HepG2 (cell line): Measurements from ENCODE around the gene MBOAT7. TPM values are rescaled to one million over a fixed set of nuclear protein-coding genes. Genes with fewer than 3 reads are reported as not detected.
A peak's percentile ranks its signal among the peaks of the same experiment; 100 is the strongest.

Source experiments
- ATAC-seq: fragments of 200-7000 bp; cut with Tn5 transposase; 3 replicates; pipeline ENCODE4 v1.9.1; 2020; ENCODE audit warnings: mild to moderate bottlenecking, moderate library complexity
- BruUV-seq: library from RNA; stranded (reverse); fragments of 400-500 nt; replicated peaks from 2 replicates; lab custom pipeline; 2021; lab: Mats Ljungman, UMichigan
- CTCF ChIA-PET: fragments of 300-600 bp; formaldehyde crosslinking; extraction: SDS; loops from one replicate; lab custom pipeline; 2021; ENCODE audit warnings: low total read pairs, inconsistent platforms, low intra/inter-chr PET ratio; lab: Yijun Ruan, JAX
- POLR2A ChIA-PET: fragments of 350-600 bp; sonication (Branson Sonifier 250); formaldehyde crosslinking; loops from one replicate; lab custom pipeline; 2020; ENCODE audit warnings: antibody characterized with exemption, inconsistent platforms; lab: Yijun Ruan, JAX
- DNase-seq: peaks from one replicate; pipeline ENCODE4 v3.0.0-alpha.2; 2015; ENCODE audit warnings: low spot score
- FAIRE-seq: peaks from 3 replicates; lab custom pipeline; 2011; peaks lifted over from hg19 to GRCh38; lab: Jason Lieb, UNC
- H2AFZ ChIP-seq: one replicate; pipeline ENCODE4 v1.6.1; 2011; ENCODE audit warnings: low read length, inconsistent platforms
- H3K27ac ChIP-seq: fragments of 300-600 bp; 3 replicates; pipeline ENCODE4 v1.8.0; 2011; ENCODE audit warnings: mixed run types, mild to moderate bottlenecking, mixed read lengths, low read length, inconsistent platforms; ENCODE audit not compliant: insufficient read depth; ENCODE audit errors: extremely low read length
- H3K27me3 ChIP-seq, 2 experiments: fragments of 200-600 bp in 1 of 2; 2 replicates in 1 of 2; 3 replicates in 1 of 2; pipeline versions ENCODE4 v1.6.0 to v1.8.0; 2011; ENCODE audit warnings: low read length in 2 of 2, mild to moderate bottlenecking in 2 of 2, moderate library complexity in 2 of 2, inconsistent platforms in 1 of 2; ENCODE audit not compliant: insufficient read depth in 2 of 2, control insufficient read depth in 1 of 2
- H3K36me3 ChIP-seq, 2 experiments: fragments of 200-600 bp in 1 of 2; replicated peaks in 1 of 2; 2 replicates in 1 of 2; 3 replicates in 1 of 2; pipeline versions ENCODE4 v1.5.1 to v1.8.0; 2011; ENCODE audit warnings: low read length in 2 of 2, inconsistent platforms in 1 of 2; ENCODE audit not compliant: insufficient read depth in 2 of 2, control insufficient read depth in 1 of 2
- H3K4me1 ChIP-seq: 2 replicates; pipeline ENCODE4 v1.5.1; 2012; ENCODE audit warnings: low read length, inconsistent platforms; ENCODE audit not compliant: insufficient read depth
- H3K4me2 ChIP-seq: 2 replicates; pipeline ENCODE4 v1.6.0; 2011; ENCODE audit warnings: low read depth, low read length, inconsistent platforms
- H3K4me3 ChIP-seq, 3 experiments: fragments of 200-600 bp in 1 of 3; sonication (generic), shearing (Covaris generic) in 1 of 3; replicated peaks in 1 of 3; 2 replicates each; pipeline ENCODE4 v1.5.1; 2011 to 2016; ENCODE audit warnings: low read length in 3 of 3, inconsistent platforms in 2 of 3, low read depth in 2 of 3, mild to moderate bottlenecking in 2 of 3, control low read depth in 1 of 3, mixed read lengths in 1 of 3; ENCODE audit not compliant: insufficient read depth in 1 of 3
- H3K79me2 ChIP-seq: one replicate; pipeline ENCODE4 v1.6.1; 2011; ENCODE audit warnings: low read length, inconsistent platforms; ENCODE audit not compliant: insufficient read depth
- H3K9ac ChIP-seq: 2 replicates; pipeline ENCODE4 v1.6.0; 2011; ENCODE audit warnings: mild to moderate bottlenecking, low read depth, low read length, inconsistent platforms; ENCODE audit not compliant: insufficient read depth
- H3K9me3 ChIP-seq: 2 replicates; pipeline ENCODE4 v1.5.1; 2012; ENCODE audit warnings: mild to moderate bottlenecking, low read length
- H4K20me1 ChIP-seq: 2 replicates; pipeline ENCODE4 v1.6.0; 2011; ENCODE audit warnings: inconsistent platforms, mild to moderate bottlenecking, low read length, moderate library complexity; ENCODE audit not compliant: insufficient read depth
- AGO2 ChIP-seq: fragments of 200-400 bp; formaldehyde crosslinking; optimal IDR thresholded peaks from 2 replicates; pipeline ENCODE3; 2017; ENCODE audit warnings: mild to moderate bottlenecking, low read depth, low read length, moderate library complexity
- KLF16 ChIP-seq, 2 experiments: sonication (generic) in 1 of 2; formaldehyde crosslinking in 1 of 2; IDR thresholded peaks; 2 replicates each; pipeline versions ENCODE4 v1.6.1 to v1.8.0; 2016 to 2023; ENCODE audit warnings: missing genetic modification reagents in 2 of 2, missing compliant biosample characterization in 1 of 2
- NFKBIZ ChIP-seq: IDR thresholded peaks from 2 replicates; pipeline ENCODE4 v1.6.1; 2018; ENCODE audit warnings: missing genetic modification reagents, missing compliant biosample characterization
- ZBTB21 ChIP-seq: sonication (generic); formaldehyde crosslinking; IDR thresholded peaks from 2 replicates; pipeline ENCODE4 v1.4.0; 2020; ENCODE audit warnings: missing genetic modification reagents
- ZBTB38 ChIP-seq: sonication (generic); formaldehyde crosslinking; IDR thresholded peaks from 2 replicates; pipeline ENCODE4 v1.5.1; 2020; ENCODE audit warnings: mild to moderate bottlenecking, missing genetic modification reagents
- ZFYVE20 ChIP-seq: sonication (generic); formaldehyde crosslinking; IDR thresholded peaks from 2 replicates; pipeline ENCODE4 v1.8.0; 2023; ENCODE audit warnings: low read depth, mild to moderate bottlenecking, moderate library complexity, missing genetic modification reagents, borderline replicate concordance
- ZNF232 ChIP-seq: sonication (generic); formaldehyde crosslinking; IDR thresholded peaks from 2 replicates; pipeline ENCODE4 v1.4.0; 2020; ENCODE audit warnings: missing genetic modification reagents, borderline replicate concordance
- ZNF326 ChIP-seq: sonication (generic); formaldehyde crosslinking; IDR thresholded peaks from 2 replicates; pipeline ENCODE4 v1.4.0; 2020; ENCODE audit warnings: missing genetic modification reagents, borderline replicate concordance
- ZNF431 ChIP-seq: sonication (generic); formaldehyde crosslinking; IDR thresholded peaks from 2 replicates; pipeline ENCODE4 v1.9.0; 2022; ENCODE audit warnings: missing genetic modification reagents, low read depth, mild to moderate bottlenecking, borderline replicate concordance
- ZNF530 ChIP-seq: sonication (generic); formaldehyde crosslinking; IDR thresholded peaks from 2 replicates; pipeline ENCODE4 v1.5.0; 2020; ENCODE audit warnings: low read depth, mild to moderate bottlenecking, missing genetic modification reagents
- ZNF749 ChIP-seq: sonication (generic); formaldehyde crosslinking; IDR thresholded peaks from 2 replicates; pipeline ENCODE4 v1.8.0; 2022; ENCODE audit warnings: mild to moderate bottlenecking, missing genetic modification reagents, moderate library complexity, borderline replicate concordance
- ZSCAN30 ChIP-seq: sonication (generic); formaldehyde crosslinking; IDR thresholded peaks from 2 replicates; pipeline ENCODE4 v1.5.0; 2020; ENCODE audit warnings: mild to moderate bottlenecking, missing genetic modification reagents
- WGBS: methylation state at CpG from one replicate; pipeline ENCODE4 v1.1.6; 2017; ENCODE audit warnings: low lambda C conversion rate; 5-methylcytosine and 5-hydroxymethylcytosine counted together
- in situ Hi-C: cut with HindIII; loops from 2 replicates; pipeline ENCODE4 v1.10.0; 2017; ENCODE audit warnings: low pct_unique_long_range_greater_than_20kb; ENCODE audit not compliant: extremely low pct_ligation_motif_present
- intact Hi-C: fragments of 100-400 bp; cut with micrococcal nuclease; formaldehyde crosslinking; loops from one replicate; pipeline ENCODE4 v1.10.0; 2022; ENCODE audit not compliant: unreplicated experiment
- polyA plus RNA-seq, 8 experiments: library from polyadenylated mRNA; depleted of rRNA in 3 of 8; stranded (reverse) in 7 of 8; unstranded in 1 of 8; fragments of >200 nt; fragmentation: Illumina TruSeq in 4 of 8; extraction: Trizol in 4 of 8; gene quantifications; 2 replicates each; pipeline versions ENCODE4 v1.2.1 to v1.2.3, GENCODE V29; 2011 to 2016; ENCODE audit warnings: low read depth in 4 of 8, missing spikeins in 1 of 8, mixed read lengths in 1 of 8; ENCODE audit not compliant: insufficient read depth in 1 of 8
- total RNA-seq, 5 experiments: library from RNA; depleted of rRNA; stranded (reverse); fragments of >200 nt; fragmentation: Illumina TruSeq; extraction: Trizol; gene quantifications; 2 replicates each; pipeline ENCODE4 v1.2.3, GENCODE V29; 2016; ENCODE audit warnings: low read depth in 1 of 5
- TF ChIP-seq, protein P1 (sequence below): sonication (generic); formaldehyde crosslinking; IDR thresholded peaks from 2 replicates; pipeline ENCODE4 v1.9.0; 2021; ENCODE audit warnings: missing genetic modification reagents, mild to moderate bottlenecking, borderline replicate concordance
- TF ChIP-seq, protein P2 (sequence below): sonication (generic); formaldehyde crosslinking; IDR thresholded peaks from 2 replicates; pipeline ENCODE4 v1.4.0; 2020; ENCODE audit warnings: missing genetic modification reagents, borderline replicate concordance

The MBOAT7 gene
- total and polyA plus RNA-seq, 2 of the 13 experiments (the other 11 are each of a cell fraction or from before 2014, with no cell fraction given) = 22.2 to 25.5 TPM

DNA sequence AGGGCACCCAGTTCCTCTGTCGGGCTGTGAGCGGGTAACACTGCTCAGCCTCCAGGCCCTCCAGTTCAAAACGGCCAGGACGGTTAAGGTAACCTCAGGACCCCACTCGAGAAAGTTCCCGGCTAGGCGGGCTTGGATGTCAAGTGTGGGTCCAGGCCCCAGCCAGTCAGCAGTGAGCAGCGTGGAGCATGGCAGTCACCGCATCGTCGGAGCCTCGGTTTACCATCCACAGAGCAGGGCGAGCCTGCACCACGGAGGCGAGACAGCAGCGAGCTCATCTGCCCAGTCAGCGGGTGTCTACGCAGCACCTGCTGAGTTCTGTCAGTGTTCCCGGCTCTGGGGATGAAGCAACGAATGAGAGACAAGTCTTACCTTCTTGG lies 59.8 kb downstream of the MBOAT7 start:
- ChIA-PET CTCF (no interaction called here), POLR2A (no interaction called here)
- 83% methylated on average over 5 of the region's 20 CpGs for WGBS
- Histone ChIP-seq H3K27me3 (no peaks in the 10 kb centered on the region), H3K27ac (no peak overlapping the region), H3K9ac (no peak overlapping the region), H3K9me3 (peaks cover 5% of the 10 kb centered on the region), H3K4me3 (no peak overlapping the region), H3K79me2 (no peaks in the 10 kb centered on the region), H3K36me3 (peaks cover 10 to 40% of the 10 kb centered on the region in 2 experiments; a peak in 4 of 5 replicates), H2AFZ (no peak overlapping the region), H4K20me1 (no peaks in the 10 kb centered on the region), H3K4me1 (peaks cover 4% of the 10 kb centered on the region), H3K4me2 (no peak overlapping the region)
- intact Hi-C loops = no loop called here
- no peak for DNase-seq
- no TSS peak for BruUV-seq
- in situ Hi-C loops = no loop called here
- no peak for TF ChIP-seq ZSCAN30 (CRISPR knock-in tag)
- no peak for TF ChIP-seq ZFYVE20
- TF ChIP-seq, protein P1, sequence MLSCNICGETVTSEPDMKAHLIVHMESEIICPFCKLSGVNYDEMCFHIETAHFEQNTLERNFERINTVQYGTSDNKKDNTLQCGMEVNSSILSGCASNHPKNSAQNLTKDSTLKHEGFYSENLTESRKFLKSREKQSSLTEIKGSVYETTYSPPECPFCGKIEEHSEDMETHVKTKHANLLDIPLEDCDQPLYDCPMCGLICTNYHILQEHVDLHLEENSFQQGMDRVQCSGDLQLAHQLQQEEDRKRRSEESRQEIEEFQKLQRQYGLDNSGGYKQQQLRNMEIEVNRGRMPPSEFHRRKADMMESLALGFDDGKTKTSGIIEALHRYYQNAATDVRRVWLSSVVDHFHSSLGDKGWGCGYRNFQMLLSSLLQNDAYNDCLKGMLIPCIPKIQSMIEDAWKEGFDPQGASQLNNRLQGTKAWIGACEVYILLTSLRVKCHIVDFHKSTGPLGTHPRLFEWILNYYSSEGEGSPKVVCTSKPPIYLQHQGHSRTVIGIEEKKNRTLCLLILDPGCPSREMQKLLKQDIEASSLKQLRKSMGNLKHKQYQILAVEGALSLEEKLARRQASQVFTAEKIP = no peak
- FAIRE-seq = no peak
- no peak for ATAC-seq

DNA sequence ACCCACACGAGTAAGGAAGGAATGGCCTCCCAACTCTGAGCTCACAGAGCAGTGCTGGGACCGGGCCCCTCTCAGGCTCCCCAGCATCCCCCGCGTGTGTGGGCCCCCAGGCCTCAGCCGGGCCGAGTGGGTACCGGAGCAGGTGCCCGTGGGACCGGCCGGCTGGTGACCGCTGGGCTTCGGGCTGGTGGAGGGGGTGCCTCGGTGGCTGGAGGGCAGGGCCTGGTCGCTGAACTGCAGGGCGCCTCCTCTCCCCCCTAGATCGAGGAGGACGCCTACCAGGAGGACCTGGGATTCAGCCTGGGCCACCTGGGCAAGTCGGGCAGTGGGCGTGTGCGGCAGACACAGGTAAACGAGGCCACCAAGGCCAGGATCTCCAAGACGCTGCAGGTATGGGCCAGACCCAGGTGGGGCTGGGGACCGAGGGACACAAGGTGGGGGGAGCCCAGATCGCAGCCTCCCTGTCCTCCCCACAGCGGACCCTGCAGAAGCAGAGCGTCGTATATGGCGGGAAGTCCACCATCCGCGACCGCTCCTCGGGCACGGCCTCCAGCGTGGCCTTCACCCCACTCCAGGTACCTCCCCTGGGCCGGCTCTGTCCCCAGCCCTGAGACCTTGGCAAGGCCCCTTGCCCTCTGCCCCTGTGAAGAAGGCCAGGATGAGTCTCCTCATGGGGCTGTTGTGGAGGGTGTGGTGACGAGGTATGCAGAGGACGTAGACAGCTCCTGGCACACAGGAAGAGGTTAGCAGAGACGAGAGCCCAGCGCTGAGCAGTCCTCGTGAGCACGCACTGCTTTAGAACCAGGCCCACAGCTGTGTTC lies 60.4 kb downstream of the MBOAT7 start:
- intact Hi-C loops (no loop called here), in situ Hi-C loops (no loop called here)
- no peak for TF ChIP-seq ZBTB38 (CRISPR knock-in tag)
- TF ChIP-seq ZNF326 (CRISPR knock-in tag) = no peak
- TF ChIP-seq ZNF232 (CRISPR knock-in tag) = no peak
- TF ChIP-seq ZNF530 (CRISPR knock-in tag) = no peak
- no peak for TF ChIP-seq KLF16 (CRISPR knock-in tag; IDR thresholded peaks at IDR 0.05)
- TF ChIP-seq ZBTB21 (CRISPR knock-in tag) = no peak
- peak; percentile 9 for TF ChIP-seq AGO2
- no peak for TF ChIP-seq NFKBIZ (CRISPR knock-in tag)
- TF ChIP-seq, protein P2, sequence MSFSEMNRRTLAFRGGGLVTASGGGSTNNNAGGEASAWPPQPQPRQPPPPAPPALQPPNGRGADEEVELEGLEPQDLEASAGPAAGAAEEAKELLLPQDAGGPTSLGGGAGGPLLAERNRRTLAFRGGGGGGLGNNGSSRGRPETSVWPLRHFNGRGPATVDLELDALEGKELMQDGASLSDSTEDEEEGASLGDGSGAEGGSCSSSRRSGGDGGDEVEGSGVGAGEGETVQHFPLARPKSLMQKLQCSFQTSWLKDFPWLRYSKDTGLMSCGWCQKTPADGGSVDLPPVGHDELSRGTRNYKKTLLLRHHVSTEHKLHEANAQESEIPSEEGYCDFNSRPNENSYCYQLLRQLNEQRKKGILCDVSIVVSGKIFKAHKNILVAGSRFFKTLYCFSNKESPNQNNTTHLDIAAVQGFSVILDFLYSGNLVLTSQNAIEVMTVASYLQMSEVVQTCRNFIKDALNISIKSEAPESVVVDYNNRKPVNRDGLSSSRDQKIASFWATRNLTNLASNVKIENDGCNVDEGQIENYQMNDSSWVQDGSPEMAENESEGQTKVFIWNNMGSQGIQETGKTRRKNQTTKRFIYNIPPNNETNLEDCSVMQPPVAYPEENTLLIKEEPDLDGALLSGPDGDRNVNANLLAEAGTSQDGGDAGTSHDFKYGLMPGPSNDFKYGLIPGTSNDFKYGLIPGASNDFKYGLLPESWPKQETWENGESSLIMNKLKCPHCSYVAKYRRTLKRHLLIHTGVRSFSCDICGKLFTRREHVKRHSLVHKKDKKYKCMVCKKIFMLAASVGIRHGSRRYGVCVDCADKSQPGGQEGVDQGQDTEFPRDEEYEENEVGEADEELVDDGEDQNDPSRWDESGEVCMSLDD = no peak
- no peak for TF ChIP-seq ZNF431 (CRISPR knock-in tag)
- TF ChIP-seq ZNF749 (CRISPR knock-in tag) = no peak

More for the DNA sequence above, 60.4 kb downstream of the MBOAT7 start:
- Histone ChIP-seq H2AFZ (no peak overlapping the region), H3K9ac (no peak overlapping the region), H3K9me3 (peaks cover 5% of the 10 kb centered on the region), H3K79me2 (no peaks in the 10 kb centered on the region), H3K36me3 (peaks cover 12 to 46% of the 10 kb centered on the region in 2 experiments; a peak in 4 of 5 replicates), H3K4me3 (no peak overlapping the region), H3K27ac (no peak overlapping the region), H3K4me1 (no peaks in the 10 kb centered on the region), H4K20me1 (no peaks in the 10 kb centered on the region), H3K4me2 (no peak overlapping the region), H3K27me3 (no peaks in the 10 kb centered on the region)
- BruUV-seq = no TSS peak
- 96% methylated on average over 25 of the region's 41 CpGs for WGBS
- ChIA-PET POLR2A (no interaction called here), CTCF (no interaction called here)
- FAIRE-seq (no peak), ATAC-seq (no peak), DNase-seq (no peak)
